H1 (cell line): ENCODE results near the gene GBP5. TPM values are rescaled to one million over a fixed set of nuclear protein-coding genes. Genes with fewer than 3 reads are reported as not detected.

Source experiments
- CTCF ChIA-PET: fragments of 300-600 bp; sonication (Branson Sonifier 250); formaldehyde crosslinking; loops from one replicate; lab custom pipeline; 2021; ENCODE audit not compliant: partially characterized antibody; lab: Charles Lee
- POLR2A ChIA-PET: fragments of 300-600 bp; sonication (Branson Sonifier 250); formaldehyde crosslinking; loops from one replicate; lab custom pipeline; 2021; ENCODE audit warnings: inconsistent platforms; ENCODE audit not compliant: partially characterized antibody; lab: Charles Lee
- DNase-seq, 2 experiments: peaks; one replicate each; pipeline versions ENCODE4 v3.0.0 to v3.0.0-alpha.2; 2010 to 2022; ENCODE audit warnings: low spot score in 2 of 2, low read depth in 1 of 2, mixed read lengths in 1 of 2
- FAIRE-seq: peaks from 2 replicates; lab custom pipeline; 2011; peaks lifted over from hg19 to GRCh38; lab: Jason Lieb, UNC
- H2AFZ ChIP-seq: 2 replicates; pipeline ENCODE4 v1.8.1; 2012; ENCODE audit warnings: low read length, inconsistent platforms
- H2AK5ac ChIP-seq: 2 replicates; pipeline ENCODE4 v1.6.1; 2013; ENCODE audit warnings: low read depth, low read length
- H2BK120ac ChIP-seq: replicated peaks from 2 replicates; pipeline ENCODE3; 2013; ENCODE audit warnings: low read depth, low read length, inconsistent platforms
- H2BK12ac ChIP-seq: 2 replicates; pipeline ENCODE4 v1.6.1; 2013; ENCODE audit warnings: low read depth, low read length
- H2BK15ac ChIP-seq: 2 replicates; pipeline ENCODE4 v1.6.1; 2013; ENCODE audit warnings: low read length
- H2BK20ac ChIP-seq: 2 replicates; pipeline ENCODE4 v1.6.1; 2013; ENCODE audit warnings: low read length
- H2BK5ac ChIP-seq: 2 replicates; pipeline ENCODE4 v1.6.1; 2013; ENCODE audit warnings: low read depth, low read length
- H3K14ac ChIP-seq: 2 replicates; pipeline ENCODE4 v1.6.1; 2013; ENCODE audit warnings: inconsistent platforms; ENCODE audit not compliant: insufficient read length
- H3K18ac ChIP-seq: 2 replicates; pipeline ENCODE4 v1.6.1; 2013; ENCODE audit warnings: low read length; ENCODE audit errors: extremely low read depth
- H3K23ac ChIP-seq: 2 replicates; pipeline ENCODE4 v1.6.1; 2013; ENCODE audit warnings: inconsistent platforms; ENCODE audit not compliant: insufficient read length
- H3K23me2 ChIP-seq: 2 replicates; pipeline ENCODE4 v1.6.1; 2013; ENCODE audit warnings: low read depth, low read length
- H3K27ac ChIP-seq: 2 replicates; pipeline ENCODE4 v1.6.1; 2011; ENCODE audit warnings: low read depth, low read length, inconsistent platforms
- H3K27me3 ChIP-seq, 4 experiments: replicated peaks in 1 of 4; 1 replicate in 1 of 4; 2 replicates in 3 of 4; pipeline versions ENCODE4 v1.6.1 to v1.8.1; 2011 to 2013; ENCODE audit warnings: low read length in 3 of 4, mild to moderate bottlenecking in 3 of 4, inconsistent platforms in 2 of 4, mixed read lengths in 2 of 4, moderate library complexity in 1 of 4; ENCODE audit not compliant: control insufficient read depth in 3 of 4, insufficient read depth in 3 of 4; ENCODE audit errors: extremely low read depth in 1 of 4
- H3K36me3 ChIP-seq, 4 experiments: 2 replicates each; pipeline versions ENCODE4 v1.6.1 to v1.8.1; 2011 to 2013; ENCODE audit warnings: mild to moderate bottlenecking in 4 of 4, low read length in 3 of 4, moderate library complexity in 2 of 4, control low read depth in 1 of 4, inconsistent platforms in 1 of 4; ENCODE audit not compliant: insufficient read depth in 4 of 4, control insufficient read depth in 2 of 4
- H3K4ac ChIP-seq: replicated peaks from 2 replicates; pipeline ENCODE3; 2013; ENCODE audit warnings: low read length, low read depth, mixed read lengths, inconsistent platforms; ENCODE audit not compliant: insufficient read length
- H3K4me1 ChIP-seq, 4 experiments: replicated peaks in 1 of 4; 1 replicate in 1 of 4; 2 replicates in 3 of 4; pipeline versions ENCODE4 v1.6.1 to v1.8.1; 2011 to 2013; ENCODE audit warnings: low read length in 3 of 4, inconsistent platforms in 2 of 4, mixed read lengths in 1 of 4; ENCODE audit not compliant: insufficient read depth in 4 of 4, control insufficient read depth in 3 of 4
- H3K4me2 ChIP-seq, 2 experiments: 2 replicates each; pipeline versions ENCODE4 v1.6.1 to v1.8.1; 2011 to 2013; ENCODE audit warnings: low read depth in 2 of 2, low read length in 2 of 2, control low read depth in 1 of 2, inconsistent platforms in 1 of 2, mild to moderate bottlenecking in 1 of 2; ENCODE audit not compliant: insufficient read depth in 1 of 2
- H3K4me3 ChIP-seq, 4 experiments: fragments of 200-600, 300-600 bp in 1 of 4; sonication (generic), shearing (Covaris generic), sonication (Bioruptor Twin) in 1 of 4; 2 replicates each; pipeline versions ENCODE4 v1.5.1 to v1.8.1; 2011 to 2016; ENCODE audit warnings: low read length in 4 of 4, low read depth in 3 of 4, control low read depth in 2 of 4, inconsistent platforms in 2 of 4, mild to moderate bottlenecking in 2 of 4, mixed read lengths in 1 of 4, moderate library complexity in 1 of 4; ENCODE audit not compliant: insufficient read depth in 2 of 4; ENCODE audit errors: extremely low read depth in 1 of 4
- H3K56ac ChIP-seq: replicated peaks from 2 replicates; pipeline ENCODE3; 2013; ENCODE audit warnings: low read depth, mild to moderate bottlenecking, mixed read lengths, low read length, inconsistent platforms; ENCODE audit not compliant: insufficient read length
- H3K79me1 ChIP-seq: 2 replicates; pipeline ENCODE4 v1.6.1; 2013; ENCODE audit warnings: low read depth, low read length, control low read depth
- H3K79me2 ChIP-seq, 2 experiments: 2 replicates each; pipeline versions ENCODE4 v1.6.1 to v1.8.1; 2012 to 2013; ENCODE audit warnings: low read length in 2 of 2, mild to moderate bottlenecking in 2 of 2, inconsistent platforms in 1 of 2; ENCODE audit not compliant: insufficient read depth in 2 of 2, control insufficient read depth in 1 of 2
- H3K9ac ChIP-seq, 4 experiments: replicated peaks in 1 of 4; 1 replicate in 1 of 4; 2 replicates in 3 of 4; pipeline versions ENCODE4 v1.6.1 to v1.8.1; 2011 to 2013; ENCODE audit warnings: low read depth in 3 of 4, low read length in 3 of 4, control low read depth in 2 of 4, mild to moderate bottlenecking in 2 of 4, moderate library complexity in 2 of 4, inconsistent platforms in 1 of 4; ENCODE audit errors: extremely low read depth in 1 of 4
- H3K9me3 ChIP-seq, 2 experiments: 2 replicates each; pipeline versions ENCODE4 v1.6.1 to v1.8.1; 2012 to 2013; ENCODE audit warnings: mild to moderate bottlenecking in 2 of 2, moderate library complexity in 2 of 2, control low read depth in 1 of 2, inconsistent platforms in 1 of 2, low read depth in 1 of 2, low read length in 1 of 2, mixed read lengths in 1 of 2; ENCODE audit not compliant: insufficient read depth in 2 of 2
- H4K20me1 ChIP-seq, 2 experiments: replicated peaks in 1 of 2; 2 replicates each; pipeline versions ENCODE3 to v1.8.1; 2011 to 2013; ENCODE audit warnings: inconsistent platforms in 2 of 2, low read length in 2 of 2, mild to moderate bottlenecking in 1 of 2; ENCODE audit not compliant: insufficient read depth in 2 of 2, control insufficient read depth in 1 of 2
- H4K5ac ChIP-seq: 2 replicates; pipeline ENCODE4 v1.6.1; 2013; ENCODE audit warnings: low read length, low read depth, mixed read lengths, inconsistent platforms; ENCODE audit not compliant: insufficient read length
- H4K8ac ChIP-seq: 2 replicates; pipeline ENCODE4 v1.8.0; 2013; ENCODE audit warnings: mild to moderate bottlenecking, moderate library complexity, low read length, inconsistent platforms; ENCODE audit not compliant: insufficient read depth; ENCODE audit errors: extremely low read depth
- H4K91ac ChIP-seq: replicated peaks from 2 replicates; pipeline ENCODE3; 2013; ENCODE audit warnings: low read length, mixed read lengths, inconsistent platforms; ENCODE audit not compliant: insufficient read length
- PHF8 ChIP-seq: fragments of 200-600 bp; sonication (generic); conservative IDR thresholded peaks from 2 replicates; pipeline ENCODE4 v1.7.1; 2012; ENCODE audit warnings: low read depth, mild to moderate bottlenecking, inconsistent platforms, low read length, moderate library complexity
- RXRA ChIP-seq: IDR thresholded peaks from 2 replicates; pipeline ENCODE4 v1.6.1; 2011; ENCODE audit warnings: low read depth, mild to moderate bottlenecking, low read length, moderate library complexity; ENCODE audit not compliant: insufficient read depth
- SIRT6 ChIP-seq: IDR thresholded peaks from one replicate; pipeline ENCODE4 v1.7.1; 2012; ENCODE audit warnings: low read length, inconsistent platforms
- SP1 ChIP-seq: IDR thresholded peaks from 2 replicates; pipeline ENCODE4 v1.6.1; 2011; ENCODE audit warnings: low read depth, low read length
- SUZ12 ChIP-seq: fragments of 200-600 bp; sonication (generic); IDR thresholded peaks from 2 replicates; pipeline ENCODE4 v1.6.1; 2012; ENCODE audit warnings: mild to moderate bottlenecking, inconsistent platforms, low read length, moderate library complexity, mixed read lengths
- TAF1 ChIP-seq: IDR thresholded peaks from 2 replicates; pipeline ENCODE4 v1.6.1; 2011; ENCODE audit warnings: mild to moderate bottlenecking, low read depth, low read length
- WGBS, 2 experiments: shearing (Covaris generic) in 1 of 2; methylation state at CpG; one replicate each; pipeline versions ENCODE4 v1.1.6 to v1.1.7; 2013 to 2015; ENCODE audit warnings: low lambda C conversion rate in 2 of 2, mixed read lengths in 2 of 2, inconsistent platforms in 1 of 2, low coverage in 1 of 2, missing lambda C conversion rate in 1 of 2; ENCODE audit not compliant: insufficient replicate concordance in 2 of 2, insufficient coverage in 1 of 2, insufficient read length in 1 of 2; ENCODE audit errors: extremely low coverage in 1 of 2, missing lambda C conversion rate in 1 of 2; 5-methylcytosine and 5-hydroxymethylcytosine counted together
- polyA plus RNA-seq, 7 experiments: library from polyadenylated mRNA; depleted of rRNA in 3 of 7; stranded (reverse) in 5 of 7; unstranded in 2 of 7; fragments of >200 nt in 5 of 7; fragments of 200-250 nt in 2 of 7; gene quantifications; 1 replicate in 5 of 7; 2 replicates in 1 of 7; 4 replicates in 1 of 7; pipeline versions ENCODE4 v1.2.1 to v1.2.3, GENCODE V29; 2011 to 2013; ENCODE audit warnings: missing spikeins in 2 of 7, mixed read lengths in 2 of 7
- total RNA-seq: library from RNA; stranded (reverse); fragmentation: NEBNext Ultra II Directional; extraction: Animal tissue kit (Norgen Biotek cat#: 25700); gene quantifications from 2 replicates; pipeline ENCODE4 v1.2.1, GENCODE V29; 2021

The GBP5 gene
- total and polyA plus RNA-seq, 2 of the 8 experiments (the other 6 are each of a cell fraction or from before 2014, with no cell fraction given): not detected

DNA sequence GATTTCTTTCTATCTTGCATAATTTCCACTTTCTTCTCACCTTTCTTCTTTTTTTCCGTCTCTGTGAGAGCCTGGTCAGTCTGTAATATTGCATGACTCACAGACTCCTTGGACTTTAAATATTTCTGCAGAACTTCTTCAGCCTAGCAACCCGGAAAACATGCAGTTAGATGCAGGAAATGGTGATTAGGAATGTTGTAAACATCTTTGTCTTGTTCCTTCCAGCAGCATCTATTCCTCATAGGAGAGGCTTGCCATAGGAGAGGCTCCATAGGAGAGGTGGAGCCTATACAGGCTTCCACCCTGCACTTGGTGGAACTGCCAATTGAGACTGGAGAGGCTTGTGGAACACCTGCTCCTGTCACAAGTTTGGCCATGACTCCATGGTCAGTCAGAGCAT lies 10.0 kb downstream of the GBP5 start:
- H3K18ac ChIP-seq: no peak overlapping the region
- no peak for FAIRE-seq
- H3K27ac ChIP-seq: no peak overlapping the region

More for the DNA sequence above, 10.0 kb downstream of the GBP5 start:
- TF ChIP-seq TAF1 (no peak), SP1 (no peak), SUZ12 (no peak), SIRT6 (no peak), RXRA (no peak), PHF8 (no peak)
- H4K20me1 ChIP-seq: no peaks in the 10 kb centered on the region
- H2AK5ac ChIP-seq: no peak overlapping the region
- no peaks in the 10 kb centered on the region for H3K79me1 ChIP-seq
- H3K56ac ChIP-seq: no peak overlapping the region
- no peak overlapping the region for H3K4me2 ChIP-seq
- no peak overlapping the region for H2BK5ac ChIP-seq
- H2BK120ac ChIP-seq: no peak overlapping the region
- H2BK12ac ChIP-seq: no peak overlapping the region
- H4K5ac ChIP-seq: no peak overlapping the region
- peaks cover 0 to 3% (median 1%) of the 10 kb centered on the region in 4 experiments; a peak in 2 of 7 replicates for H3K4me1 ChIP-seq
- no peak overlapping the region for H2BK20ac ChIP-seq
- no peak overlapping the region for H3K9ac ChIP-seq
- 80% methylated on average over 2 of the region's 2 CpGs; no CpG with 5 or more reads in 1 of the 2 experiments for WGBS, 2 experiments
- H2AFZ ChIP-seq: 0 out of 2 replicates have a peak overlapping the region, but pooled peaks have one; percentile 30
- H2BK15ac ChIP-seq: no peak overlapping the region
- no peaks in the 10 kb centered on the region for H3K79me2 ChIP-seq
- no peak overlapping the region for H3K23ac ChIP-seq
- H4K8ac ChIP-seq: no peak overlapping the region
- no peak overlapping the region for H3K4me3 ChIP-seq
- H3K27me3 ChIP-seq: no peaks in the 10 kb centered on the region
- no peak overlapping the region for H4K91ac ChIP-seq
- ChIA-PET POLR2A (no interaction called here), CTCF (no interaction called here)
- H3K9me3 ChIP-seq: no peaks in the 10 kb centered on the region
- H3K14ac ChIP-seq: no peak overlapping the region
- no peak overlapping the region for H3K4ac ChIP-seq
- H3K36me3 ChIP-seq: no peaks in the 10 kb centered on the region
- H3K23me2 ChIP-seq: no peaks in the 10 kb centered on the region
- DNase-seq: no peak
